ENCODE measurements around the gene IL17RC.

DNA sequence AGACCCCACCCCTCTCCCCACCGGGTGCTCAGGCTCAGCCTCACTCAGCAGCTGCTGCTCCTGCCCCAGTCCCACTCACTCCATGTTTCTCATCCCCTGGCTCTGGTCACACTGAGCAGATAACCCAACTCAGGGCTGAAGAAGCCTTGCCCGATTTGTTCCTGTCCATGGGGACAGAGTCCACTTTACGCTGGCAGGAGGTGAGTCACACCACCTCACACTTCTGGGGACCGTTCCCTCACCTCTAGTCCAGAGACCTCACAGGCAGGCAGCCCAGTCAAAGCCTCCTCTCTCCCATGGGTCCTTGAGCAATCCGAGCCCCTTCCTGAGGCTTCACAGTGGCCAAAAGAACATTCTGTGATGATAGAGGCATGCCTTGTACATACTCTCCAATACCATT, 38.2 kb upstream of the IL17RC start:
- TF ChIP-seq, protein P1, sequence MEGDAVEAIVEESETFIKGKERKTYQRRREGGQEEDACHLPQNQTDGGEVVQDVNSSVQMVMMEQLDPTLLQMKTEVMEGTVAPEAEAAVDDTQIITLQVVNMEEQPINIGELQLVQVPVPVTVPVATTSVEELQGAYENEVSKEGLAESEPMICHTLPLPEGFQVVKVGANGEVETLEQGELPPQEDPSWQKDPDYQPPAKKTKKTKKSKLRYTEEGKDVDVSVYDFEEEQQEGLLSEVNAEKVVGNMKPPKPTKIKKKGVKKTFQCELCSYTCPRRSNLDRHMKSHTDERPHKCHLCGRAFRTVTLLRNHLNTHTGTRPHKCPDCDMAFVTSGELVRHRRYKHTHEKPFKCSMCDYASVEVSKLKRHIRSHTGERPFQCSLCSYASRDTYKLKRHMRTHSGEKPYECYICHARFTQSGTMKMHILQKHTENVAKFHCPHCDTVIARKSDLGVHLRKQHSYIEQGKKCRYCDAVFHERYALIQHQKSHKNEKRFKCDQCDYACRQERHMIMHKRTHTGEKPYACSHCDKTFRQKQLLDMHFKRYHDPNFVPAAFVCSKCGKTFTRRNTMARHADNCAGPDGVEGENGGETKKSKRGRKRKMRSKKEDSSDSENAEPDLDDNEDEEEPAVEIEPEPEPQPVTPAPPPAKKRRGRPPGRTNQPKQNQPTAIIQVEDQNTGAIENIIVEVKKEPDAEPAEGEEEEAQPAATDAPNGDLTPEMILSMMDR (IDR thresholded peaks at IDR 0.05; ENCODE audit: control extremely low read depth in 1 of 3, insufficient read depth in 1 of 3, low read depth in 1 of 3, low read length in 3 of 3): no peak
- no peak for TF ChIP-seq ZNF274 (IDR thresholded peaks at IDR 0.05; ENCODE audit: borderline replicate concordance, extremely low read depth, low read length)
- TF ChIP-seq CREB1 (IDR thresholded peaks at IDR 0.05): no peak
- TF ChIP-seq POLR2A (IDR thresholded peaks at IDR 0.05; ENCODE audit: control extremely low read depth in 1 of 2, low read depth in 2 of 2, low read length in 2 of 2): no peak
- TF ChIP-seq, protein P2, sequence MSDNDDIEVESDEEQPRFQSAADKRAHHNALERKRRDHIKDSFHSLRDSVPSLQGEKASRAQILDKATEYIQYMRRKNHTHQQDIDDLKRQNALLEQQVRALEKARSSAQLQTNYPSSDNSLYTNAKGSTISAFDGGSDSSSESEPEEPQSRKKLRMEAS (IDR thresholded peaks at IDR 0.05): no peak
- no peak for TF ChIP-seq EP300 (IDR thresholded peaks at IDR 0.05; ENCODE audit: borderline replicate concordance in 1 of 2, low read depth in 2 of 2, low read length in 2 of 2)
